ENCODE measurements around the gene GNLY. TPM values are rescaled to one million over a fixed set of nuclear protein-coding genes. Genes with fewer than 3 reads are reported as not detected.

GNLY gene
- total and polyA plus RNA-seq, 2 donors (not counting 3 experiments of a cell fraction or from before 2014, with no cell fraction given): not detected

DNA sequence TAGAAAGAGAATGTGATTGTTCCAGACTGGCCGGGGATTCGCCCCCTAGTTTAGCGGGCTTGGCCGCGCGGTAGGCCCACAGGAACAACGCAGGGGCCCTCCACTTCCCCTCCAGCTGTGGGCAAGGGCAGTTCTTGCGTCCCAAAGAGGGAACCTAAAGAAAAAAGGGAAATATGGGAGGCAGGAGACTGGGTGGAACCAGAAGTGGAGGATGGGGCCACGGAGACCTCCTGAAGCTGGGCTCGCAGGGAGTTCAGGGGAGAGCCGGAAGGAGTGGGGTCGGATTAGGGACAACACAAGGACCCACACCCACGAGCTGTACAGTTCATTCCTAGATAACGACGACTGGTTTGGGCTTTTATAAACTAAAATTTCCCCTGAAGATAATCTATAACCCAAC lies 18.2 kb downstream of the GNLY start:
- DNase-seq (ENCODE audit: low read depth, low spot score): no peak
- ChIA-PET CTCF (interaction anchor here (0.7 to 2.7 kb wide), 7 partner anchors 11 to 115 kb away, joined by 3 to 15 read pairs (median 4); no protein-coding TSS in a partner anchor), POLR2A (no interaction called here)
- no peaks in the 10 kb centered on the region for H3K9me1 ChIP-seq (replicated peaks; ENCODE audit: control insufficient read depth, extremely low read depth, insufficient read depth, low read length)
- H3K4me2 ChIP-seq (ENCODE audit: insufficient read depth, low read length): no peak overlapping the region
- no peaks in the 10 kb centered on the region for H3K79me2 ChIP-seq (ENCODE audit: control insufficient read depth, insufficient read depth, low read length)
- no peaks in the 10 kb centered on the region for H3K9me3 ChIP-seq (replicated peaks; ENCODE audit: control insufficient read depth, insufficient read depth, low read length)
- dilution Hi-C loops (cut with MboI; ENCODE audit: extremely low pct_ligation_motif_present, low sequenced_read_pairs) (loop anchor here (25.0 kb wide), 1 partner anchor 100 kb away; no protein-coding TSS in a partner anchor), intact Hi-C loops (cut with micrococcal nuclease) (no loop called here)
- no TSS peak for BruUV-seq (replicated peaks)
- peaks cover 0 to 2% of the 10 kb centered on the region in 2 experiments for H3K27me3 ChIP-seq (ENCODE audit: control insufficient read depth in 2 of 2, insufficient read depth in 2 of 2, low read length in 2 of 2)
- no peak overlapping the region for H3K4me3 ChIP-seq (replicated peaks in 1 of 3; ENCODE audit: insufficient read depth in 1 of 3, low read depth in 1 of 3, low read length in 3 of 3)
- FAIRE-seq: no peak
- H3K4me1 ChIP-seq (ENCODE audit: control insufficient read depth, extremely low read depth, insufficient read depth, low read length): peaks cover 9% of the 10 kb centered on the region
- no peak overlapping the region for H2AFZ ChIP-seq (ENCODE audit: low read depth, low read length)
- no peak overlapping the region for H3K9ac ChIP-seq (replicated peaks; ENCODE audit: extremely low read depth, insufficient read depth, low read length)
- TF ChIP-seq MYC (IDR thresholded peaks at IDR 0.05; ENCODE audit: low read depth, low read length) (no peak), POLR2AphosphoS5 (IDR thresholded peaks at IDR 0.05; ENCODE audit: insufficient read depth, low read depth, low read length) (no peak), FOS (IDR thresholded peaks at IDR 0.05; ENCODE audit: borderline replicate concordance, insufficient read depth, low read length) (no peak), EZH2 (IDR thresholded peaks at IDR 0.05; ENCODE audit: borderline replicate concordance, low read depth, low read length, severe bottlenecking) (no peak), JUN (IDR thresholded peaks at IDR 0.05; ENCODE audit: borderline replicate concordance, insufficient read depth, insufficient read length, low read depth) (no peak), POLR2A (IDR thresholded peaks at IDR 0.05; ENCODE audit: low read depth, low read length) (no peak), GATA2 (IDR thresholded peaks at IDR 0.05; ENCODE audit: insufficient read depth, insufficient read length, low read depth, low read length) (no peak)
- TF ChIP-seq, protein P1, sequence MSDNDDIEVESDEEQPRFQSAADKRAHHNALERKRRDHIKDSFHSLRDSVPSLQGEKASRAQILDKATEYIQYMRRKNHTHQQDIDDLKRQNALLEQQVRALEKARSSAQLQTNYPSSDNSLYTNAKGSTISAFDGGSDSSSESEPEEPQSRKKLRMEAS (IDR thresholded peaks at IDR 0.05; ENCODE audit: insufficient read depth, insufficient read length): no peak
- TF ChIP-seq, protein P2, sequence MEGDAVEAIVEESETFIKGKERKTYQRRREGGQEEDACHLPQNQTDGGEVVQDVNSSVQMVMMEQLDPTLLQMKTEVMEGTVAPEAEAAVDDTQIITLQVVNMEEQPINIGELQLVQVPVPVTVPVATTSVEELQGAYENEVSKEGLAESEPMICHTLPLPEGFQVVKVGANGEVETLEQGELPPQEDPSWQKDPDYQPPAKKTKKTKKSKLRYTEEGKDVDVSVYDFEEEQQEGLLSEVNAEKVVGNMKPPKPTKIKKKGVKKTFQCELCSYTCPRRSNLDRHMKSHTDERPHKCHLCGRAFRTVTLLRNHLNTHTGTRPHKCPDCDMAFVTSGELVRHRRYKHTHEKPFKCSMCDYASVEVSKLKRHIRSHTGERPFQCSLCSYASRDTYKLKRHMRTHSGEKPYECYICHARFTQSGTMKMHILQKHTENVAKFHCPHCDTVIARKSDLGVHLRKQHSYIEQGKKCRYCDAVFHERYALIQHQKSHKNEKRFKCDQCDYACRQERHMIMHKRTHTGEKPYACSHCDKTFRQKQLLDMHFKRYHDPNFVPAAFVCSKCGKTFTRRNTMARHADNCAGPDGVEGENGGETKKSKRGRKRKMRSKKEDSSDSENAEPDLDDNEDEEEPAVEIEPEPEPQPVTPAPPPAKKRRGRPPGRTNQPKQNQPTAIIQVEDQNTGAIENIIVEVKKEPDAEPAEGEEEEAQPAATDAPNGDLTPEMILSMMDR (IDR thresholded peaks at IDR 0.05; ENCODE audit: extremely low read depth in 1 of 2, insufficient read depth in 1 of 2, low read depth in 1 of 2, low read length in 2 of 2): no peak
- no peak overlapping the region for H3K27ac ChIP-seq (ENCODE audit: insufficient read depth, low read depth, low read length)
- H3K36me3 ChIP-seq (ENCODE audit: control insufficient read depth in 2 of 2, extremely low read depth in 1 of 2, insufficient read depth in 2 of 2, low read length in 2 of 2): no peaks in the 10 kb centered on the region
- H4K20me1 ChIP-seq (replicated peaks; ENCODE audit: control insufficient read depth, extremely low read depth, insufficient read depth, low read length): no peaks in the 10 kb centered on the region

Data from endothelial cell of umbilical vein (primary cell).